PC-9 (cell line): ENCODE data around the gene ATP7B. TPM values are rescaled to one million over a fixed set of nuclear protein-coding genes. Genes with fewer than 3 reads are reported as not detected.

ENCODE experiments used
- BruUV-seq: library from RNA; stranded (reverse); fragments of 400-500 nt; replicated peaks from 2 replicates; lab custom pipeline; 2021; lab: Mats Ljungman, UMichigan
- CTCF ChIA-PET: fragments of 300-600 bp; sonication (Branson Sonifier 250); formaldehyde crosslinking; loops from one replicate; lab custom pipeline; 2022; ENCODE audit warnings: antibody characterized with exemption; lab: Charles Lee
- POLR2A ChIA-PET: fragments of 300-600 bp; sonication (Branson Sonifier 250); formaldehyde crosslinking; loops from one replicate; lab custom pipeline; 2022; ENCODE audit warnings: antibody characterized with exemption; ENCODE audit not compliant: unreplicated experiment; lab: Charles Lee
- DNase-seq, 2 experiments: peaks; one replicate each; pipeline versions ENCODE4 v3.0.0 to v3.0.0-alpha.2; 2015 to 2022; ENCODE audit warnings: mixed read lengths in 1 of 2
- H2AFZ ChIP-seq: fragments of 200-600 bp; sonication (generic); 2 replicates; pipeline ENCODE4 v1.8.1; 2017; ENCODE audit warnings: antibody characterized with exemption
- H3F3A ChIP-seq: fragments of 200-600 bp; sonication (generic); 2 replicates; pipeline ENCODE4 v1.8.1; 2017; ENCODE audit warnings: antibody characterized with exemption, mild to moderate bottlenecking, low read depth; ENCODE audit not compliant: insufficient read depth
- H3K27ac ChIP-seq: fragments of 200-600 bp; sonication (generic); 2 replicates; pipeline ENCODE4 v1.6.1; 2016; ENCODE audit warnings: mixed run types
- H3K27me3 ChIP-seq: fragments of 200-600 bp; sonication (generic); 2 replicates; pipeline ENCODE4 v1.6.1; 2016; ENCODE audit warnings: low read depth, mixed run types; ENCODE audit not compliant: insufficient read depth
- H3K36me3 ChIP-seq: fragments of 200-600 bp; sonication (generic); 2 replicates; pipeline ENCODE4 v1.6.1; 2016; ENCODE audit warnings: low read depth, mixed run types
- H3K4me1 ChIP-seq: fragments of 200-600 bp; sonication (generic); replicated peaks from 2 replicates; pipeline ENCODE4 v1.6.1; 2016; ENCODE audit warnings: mixed run types; ENCODE audit not compliant: insufficient read depth
- H3K4me2 ChIP-seq: fragments of 200-600 bp; sonication (generic); 2 replicates; pipeline ENCODE4 v1.6.1; 2017; ENCODE audit warnings: mixed run types
- H3K4me3 ChIP-seq: fragments of 200-600 bp; sonication (generic); 2 replicates; pipeline ENCODE4 v1.6.1; 2016; ENCODE audit warnings: mixed run types
- H3K79me2 ChIP-seq: fragments of 200-600 bp; sonication (generic); 2 replicates; pipeline ENCODE4 v1.6.1; 2017; ENCODE audit warnings: low read depth, mixed run types
- H3K9me2 ChIP-seq: fragments of 200-600 bp; sonication (generic); 2 replicates; pipeline ENCODE4 v1.8.1; 2017; ENCODE audit warnings: mild to moderate bottlenecking; ENCODE audit not compliant: insufficient read depth
- H3K9me3 ChIP-seq: fragments of 200-600 bp; sonication (generic); 2 replicates; pipeline ENCODE4 v1.8.1; 2016; ENCODE audit warnings: low read depth; ENCODE audit not compliant: insufficient read depth
- H4K20me1 ChIP-seq: fragments of 200-600 bp; sonication (generic); 2 replicates; pipeline ENCODE4 v1.8.1; 2017; ENCODE audit not compliant: insufficient read depth
- CTCF ChIP-seq: fragments of 200-600 bp; sonication (generic); conservative IDR thresholded peaks from 2 replicates; pipeline ENCODE4 v1.6.1; 2017; ENCODE audit warnings: mixed run types, antibody characterized with exemption, mild to moderate bottlenecking, moderate library complexity
- EZH2 ChIP-seq: fragments of 200-600 bp; sonication (generic); IDR thresholded peaks from 2 replicates; pipeline ENCODE4 v1.8.0; 2017; ENCODE audit warnings: antibody characterized with exemption, low read depth
- intact Hi-C: fragments of 100-400 bp; cut with micrococcal nuclease; formaldehyde crosslinking; loops from one replicate; pipeline ENCODE4 v1.10.0; 2022; ENCODE audit not compliant: unreplicated experiment
- total RNA-seq: library from RNA; stranded (reverse); gene quantifications from 2 replicates; pipeline ENCODE4 v1.2.3, GENCODE V29; 2021

The ATP7B gene
- total RNA-seq, 1 experiment from 2014 or later = 1.2 TPM

DNA sequence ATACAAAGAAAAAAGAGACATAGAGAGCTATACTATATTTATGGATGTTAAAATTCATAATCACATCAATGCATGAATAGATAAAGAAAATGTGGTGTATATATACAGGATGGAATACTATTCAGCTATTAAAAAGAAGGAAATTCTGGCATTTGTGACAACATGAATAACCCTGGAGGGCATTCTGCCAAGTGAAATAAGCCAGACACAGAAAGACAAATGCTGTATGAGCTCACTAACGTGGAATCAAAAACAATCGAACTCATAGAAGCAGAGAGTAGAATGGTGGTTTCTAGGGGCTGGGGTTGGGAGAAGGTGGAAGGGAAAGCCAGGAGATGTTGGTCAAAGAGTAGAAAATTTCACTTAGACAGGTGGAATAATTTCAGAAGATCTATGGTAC lies 37.3 kb upstream of the ATP7B start:
- Histone ChIP-seq H3K27ac (no peak overlapping the region), H3K36me3 (no peaks in the 10 kb centered on the region), H3K4me1 (no peaks in the 10 kb centered on the region), H3K9me2 (no peaks in the 10 kb centered on the region), H3K9me3 (no peaks in the 10 kb centered on the region), H2AFZ (no peak overlapping the region), H3K4me2 (no peak overlapping the region), H3K79me2 (no peaks in the 10 kb centered on the region), H3K27me3 (no peaks in the 10 kb centered on the region), H4K20me1 (no peaks in the 10 kb centered on the region), H3F3A (no peaks in the 10 kb centered on the region), H3K4me3 (no peak overlapping the region)
- BruUV-seq = no TSS peak
- TF ChIP-seq EZH2 = no peak
- no peak for TF ChIP-seq CTCF
- no peak for DNase-seq
- ChIA-PET POLR2A (interaction anchor here (0.7 kb wide), 1 partner anchor 86 kb away, joined by 7 read pairs; no protein-coding TSS in a partner anchor), CTCF (no interaction called here)
- intact Hi-C loops = no loop called here

- BruUV-seq = no TSS peak
- ChIA-PET CTCF (no interaction called here), POLR2A (no interaction called here)
- Histone ChIP-seq H3K27ac (no peak overlapping the region), H2AFZ (no peak overlapping the region), H3F3A (no peaks in the 10 kb centered on the region), H3K9me2 (no peaks in the 10 kb centered on the region), H3K4me3 (no peak overlapping the region), H3K4me2 (no peak overlapping the region), H3K27me3 (no peaks in the 10 kb centered on the region), H3K4me1 (no peaks in the 10 kb centered on the region), H4K20me1 (no peaks in the 10 kb centered on the region), H3K79me2 (no peaks in the 10 kb centered on the region), H3K9me3 (no peaks in the 10 kb centered on the region), H3K36me3 (no peaks in the 10 kb centered on the region)
- TF ChIP-seq CTCF (no peak), EZH2 (no peak)
- DNase-seq = no peak
- intact Hi-C loops = no loop called here
These were observed 36.2 kb upstream of the ATP7B start for GRCh38 chr13:52047463-52047862.

DNA sequence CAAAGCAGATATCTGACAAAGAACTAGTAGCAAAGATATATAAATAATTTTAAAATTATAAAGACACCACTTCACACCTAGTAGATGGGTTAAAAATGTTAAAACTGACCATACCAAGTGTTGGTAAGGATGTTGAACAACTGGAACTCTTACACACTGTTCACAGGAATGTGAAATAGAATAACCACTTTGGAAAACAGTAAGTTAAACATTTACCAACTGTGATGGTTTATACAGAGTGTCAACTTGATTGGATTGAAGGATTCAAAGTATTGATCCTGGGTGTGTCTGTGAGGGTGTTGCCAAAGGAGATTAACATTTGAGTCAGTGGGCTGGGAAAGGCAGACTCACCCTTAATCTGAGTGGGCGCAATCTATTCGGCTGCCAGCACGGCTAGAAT lies 32.4 kb upstream of the ATP7B start:
- DNase-seq = no peak
- CTCF ChIA-PET = no interaction called here
- POLR2A ChIA-PET = no interaction called here
- no peaks in the 10 kb centered on the region for H3K9me3 ChIP-seq
- no peaks in the 10 kb centered on the region for H3K36me3 ChIP-seq
- H2AFZ ChIP-seq = no peak overlapping the region
- H3K27me3 ChIP-seq = no peaks in the 10 kb centered on the region
- TF ChIP-seq EZH2 = no peak
- TF ChIP-seq CTCF = no peak
- H3K27ac ChIP-seq = no peak overlapping the region
- H3K79me2 ChIP-seq = no peaks in the 10 kb centered on the region
- BruUV-seq = no TSS peak
- H3F3A ChIP-seq = no peaks in the 10 kb centered on the region
- H4K20me1 ChIP-seq = no peaks in the 10 kb centered on the region
- intact Hi-C loops = no loop called here
- no peaks in the 10 kb centered on the region for H3K4me1 ChIP-seq
- no peaks in the 10 kb centered on the region for H3K9me2 ChIP-seq
- no peak overlapping the region for H3K4me3 ChIP-seq
- no peak overlapping the region for H3K4me2 ChIP-seq
